Mesenchymal stem cell (in vitro differentiated cells and primary cell): ENCODE measurements around the gene MDM2.
"Not testable (repeated sequence)": the region's sequence is repeated elsewhere in the genome, so short reads cannot be mapped to it uniquely, and the experiment has no call there.

Experiments
- DNase-seq: peaks from one replicate; pipeline ENCODE4 v3.0.0-alpha.2; 2013
- H2AFZ ChIP-seq: one replicate; pipeline ENCODE4 v1.6.1; 2013; ENCODE audit warnings: low read depth, mild to moderate bottlenecking, control low read depth, inconsistent platforms, low read length, moderate library complexity
- H2AK5ac ChIP-seq: 2 replicates; pipeline ENCODE4 v1.6.1; 2013; ENCODE audit warnings: low read length, moderate library complexity, mild to moderate bottlenecking, inconsistent platforms; ENCODE audit not compliant: severe bottlenecking
- H2BK120ac ChIP-seq: one replicate; pipeline ENCODE4 v1.6.1; 2013; ENCODE audit warnings: low read depth, mild to moderate bottlenecking, inconsistent platforms, low read length, moderate library complexity
- H2BK12ac ChIP-seq, 2 experiments: one replicate each; pipeline ENCODE4 v1.6.1; 2013; ENCODE audit warnings: inconsistent platforms in 2 of 2, low read length in 2 of 2, mild to moderate bottlenecking in 2 of 2, moderate library complexity in 2 of 2, control low read depth in 1 of 2
- H2BK15ac ChIP-seq: one replicate; pipeline ENCODE4 v1.6.1; 2013; ENCODE audit warnings: mild to moderate bottlenecking, low read depth, inconsistent platforms; ENCODE audit not compliant: poor library complexity, severe bottlenecking
- H2BK5ac ChIP-seq: 2 replicates; pipeline ENCODE4 v1.6.1; 2013; ENCODE audit warnings: low read depth, mild to moderate bottlenecking, low read length, control low read depth, inconsistent platforms; ENCODE audit not compliant: poor library complexity, severe bottlenecking
- H3K14ac ChIP-seq, 2 experiments: one replicate each; pipeline ENCODE4 v1.6.1; 2013; ENCODE audit warnings: inconsistent platforms in 2 of 2, low read length in 2 of 2, control low read depth in 1 of 2, mild to moderate bottlenecking in 1 of 2, moderate library complexity in 1 of 2
- H3K18ac ChIP-seq, 2 experiments: one replicate each; pipeline ENCODE4 v1.6.1; 2013; ENCODE audit warnings: inconsistent platforms in 2 of 2, low read length in 2 of 2, control low read depth in 1 of 2, low read depth in 1 of 2, mild to moderate bottlenecking in 1 of 2
- H3K23ac ChIP-seq, 2 experiments: one replicate each; pipeline ENCODE4 v1.6.1; 2013; ENCODE audit warnings: inconsistent platforms in 2 of 2, low read length in 2 of 2, mild to moderate bottlenecking in 2 of 2, moderate library complexity in 2 of 2, control low read depth in 1 of 2
- H3K27ac ChIP-seq: 2 replicates; pipeline ENCODE4 v1.5.1; 2013; ENCODE audit warnings: mild to moderate bottlenecking, moderate library complexity, low read length, control low read depth, inconsistent platforms; ENCODE audit not compliant: poor library complexity, severe bottlenecking
- H3K27me3 ChIP-seq, 2 experiments: 2 replicates each; pipeline versions ENCODE4 v1.6.1 to v1.7.0; 2013; ENCODE audit warnings: low read length in 2 of 2, mild to moderate bottlenecking in 2 of 2, moderate library complexity in 2 of 2, control low read depth in 1 of 2, inconsistent platforms in 1 of 2; ENCODE audit not compliant: control insufficient read depth in 1 of 2, insufficient read depth in 1 of 2
- H3K36me3 ChIP-seq, 2 experiments: 2 replicates each; pipeline versions ENCODE4 v1.6.1 to v1.7.0; 2013; ENCODE audit warnings: low read length in 2 of 2, control low read depth in 1 of 2, inconsistent platforms in 1 of 2, low read depth in 1 of 2, mild to moderate bottlenecking in 1 of 2; ENCODE audit not compliant: insufficient read depth in 2 of 2, control insufficient read depth in 1 of 2
- H3K4ac ChIP-seq, 2 experiments: one replicate each; pipeline ENCODE4 v1.6.1; 2013; ENCODE audit warnings: inconsistent platforms in 2 of 2, low read length in 2 of 2, mild to moderate bottlenecking in 2 of 2, moderate library complexity in 2 of 2, control low read depth in 1 of 2, low read depth in 1 of 2
- H3K4me1 ChIP-seq: 2 replicates; pipeline ENCODE4 v1.6.1; 2013; ENCODE audit warnings: low read depth, low read length, control low read depth; ENCODE audit not compliant: control insufficient read depth, insufficient read depth
- H3K4me2 ChIP-seq: 2 replicates; pipeline ENCODE4 v1.6.1; 2013; ENCODE audit warnings: low read length, mild to moderate bottlenecking, inconsistent platforms; ENCODE audit not compliant: poor library complexity, severe bottlenecking
- H3K4me3 ChIP-seq, 2 experiments: 2 replicates each; pipeline versions ENCODE4 v1.5.1 to v1.7.0; 2013; ENCODE audit warnings: low read length in 2 of 2, mild to moderate bottlenecking in 2 of 2, control low read depth in 1 of 2, low read depth in 1 of 2; ENCODE audit not compliant: insufficient read depth in 1 of 2
- H3K79me1 ChIP-seq: replicated peaks from 2 replicates; pipeline ENCODE4 v1.6.1; 2013; ENCODE audit warnings: mild to moderate bottlenecking, control low read depth, low read length, inconsistent platforms; ENCODE audit not compliant: poor library complexity, severe bottlenecking
- H3K9ac ChIP-seq: 2 replicates; pipeline ENCODE4 v1.7.0; 2013; ENCODE audit warnings: mild to moderate bottlenecking, low read length, moderate library complexity
- H3K9me3 ChIP-seq: 2 replicates; pipeline ENCODE4 v1.7.0; 2013; ENCODE audit warnings: mild to moderate bottlenecking, low read length; ENCODE audit not compliant: control insufficient read depth
- H4K8ac ChIP-seq: one replicate; pipeline ENCODE4 v1.6.1; 2013; ENCODE audit warnings: inconsistent platforms, mild to moderate bottlenecking, low read length, moderate library complexity
- H4K91ac ChIP-seq: one replicate; pipeline ENCODE4 v1.6.1; 2013; ENCODE audit warnings: mild to moderate bottlenecking, low read length, inconsistent platforms
- WGBS: methylation state at CpG from one replicate; pipeline ENCODE4 v1.1.7; 2013; ENCODE audit warnings: mixed read lengths; 5-methylcytosine and 5-hydroxymethylcytosine counted together

MDM2 gene

DNA sequence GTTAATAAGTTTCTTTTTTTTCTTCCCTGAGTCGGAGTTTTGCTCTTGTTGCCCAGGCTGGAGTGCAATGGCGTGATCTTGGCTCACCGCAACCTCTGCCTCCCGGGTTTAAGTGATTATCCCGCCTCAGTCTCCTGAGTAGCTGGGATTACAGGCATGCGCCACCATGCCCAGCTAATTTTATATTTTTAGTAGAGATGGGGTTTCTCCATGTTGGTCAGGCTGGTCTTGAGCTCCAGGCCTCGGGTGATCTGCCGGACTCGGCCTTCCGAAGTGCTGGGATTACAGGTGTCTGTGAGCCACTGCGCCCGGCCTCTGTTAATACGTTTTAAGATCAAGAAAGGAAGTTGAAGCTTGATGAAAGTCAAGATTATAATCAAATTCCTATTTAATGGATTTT, 11.5 kb downstream of the MDM2 start:
- not testable (repeated sequence) for H3K4me3 ChIP-seq, H2AK5ac ChIP-seq, H4K8ac ChIP-seq, H2BK15ac ChIP-seq, DNase-seq, H3K23ac ChIP-seq, H2BK5ac ChIP-seq, H3K79me1 ChIP-seq, H3K4me1 ChIP-seq, H3K4ac ChIP-seq, H2BK120ac ChIP-seq, H3K4me2 ChIP-seq, H2BK12ac ChIP-seq, H3K9me3 ChIP-seq, H3K27me3 ChIP-seq, H3K27ac ChIP-seq, H2AFZ ChIP-seq, H4K91ac ChIP-seq, H3K14ac ChIP-seq, H3K18ac ChIP-seq
- WGBS = 95% methylated on average over 13 of the region's 13 CpGs
- H3K9ac ChIP-seq = peak overlapping the region; percentile 72
- peaks cover 28 to 100% of the 10 kb centered on the region in 2 experiments for H3K36me3 ChIP-seq

DNA sequence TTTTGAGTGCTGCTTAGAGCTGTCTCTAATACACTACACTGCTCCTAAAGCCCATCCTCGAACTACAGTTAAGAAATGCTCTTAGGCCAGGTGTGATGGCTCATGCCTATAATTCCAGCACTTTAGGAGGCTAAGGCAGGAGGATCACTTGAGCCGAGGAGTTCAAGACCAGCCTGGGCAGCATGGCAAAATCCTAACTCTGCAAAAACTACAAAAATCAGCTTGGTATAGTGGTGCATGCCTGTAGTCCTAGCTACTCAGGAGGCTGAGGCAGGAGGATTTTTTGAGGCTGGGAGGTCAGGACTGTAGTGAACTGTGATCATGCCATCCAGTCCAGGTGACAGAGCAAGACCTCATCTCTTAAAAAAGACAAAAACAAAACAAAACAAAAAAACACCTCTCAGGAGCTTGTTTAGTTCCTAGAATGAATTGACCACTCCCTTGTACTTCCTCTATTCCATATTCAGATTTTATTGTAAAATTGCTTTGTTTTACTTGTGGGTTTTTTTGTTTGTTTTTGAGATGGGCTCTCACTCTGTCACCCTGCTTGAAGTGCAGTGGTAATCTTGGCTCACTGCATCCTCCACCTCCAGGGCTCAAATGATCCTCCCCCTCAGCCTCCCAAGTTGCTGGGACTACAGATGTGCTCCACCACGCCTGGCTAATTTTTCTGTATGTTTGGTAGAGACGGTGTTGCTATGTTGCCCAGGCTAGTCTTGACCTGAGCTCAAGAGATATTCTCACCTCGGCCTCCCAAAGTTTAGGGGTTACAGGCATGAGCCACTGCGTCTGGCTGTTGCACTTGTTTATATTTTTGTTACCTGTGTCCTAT, 13.6 kb downstream of the MDM2 start:
- peaks cover 31 to 99% of the 10 kb centered on the region in 2 experiments for H3K36me3 ChIP-seq
- H2AK5ac ChIP-seq = no peak overlapping the region
- no peak overlapping the region for H3K4me2 ChIP-seq
- H3K27ac ChIP-seq = peak overlapping the region; percentile 28
- no peak overlapping the region for H2BK120ac ChIP-seq
- no peak overlapping the region for H3K4ac ChIP-seq
- H3K23ac ChIP-seq = no peak overlapping the region
- H2AFZ ChIP-seq = no peak overlapping the region
- no peak overlapping the region for H3K18ac ChIP-seq
- H3K14ac ChIP-seq = no peak overlapping the region
- 97% methylated on average over 5 of the region's 6 CpGs for WGBS
- peak overlapping the region; percentile 72 for H3K9ac ChIP-seq
- peaks cover 4% of the 10 kb centered on the region for H3K79me1 ChIP-seq
- no peak overlapping the region for H2BK5ac ChIP-seq
- no peak for DNase-seq
- H2BK12ac ChIP-seq = no peak overlapping the region
- no peak overlapping the region for H2BK15ac ChIP-seq
- H4K91ac ChIP-seq = no peak overlapping the region
- peaks cover 10% of the 10 kb centered on the region for H3K4me1 ChIP-seq
- H3K9me3 ChIP-seq = no peaks in the 10 kb centered on the region
- H3K4me3 ChIP-seq = no peak overlapping the region
- no peaks in the 10 kb centered on the region for H3K27me3 ChIP-seq
- H4K8ac ChIP-seq = no peak overlapping the region

DNA sequence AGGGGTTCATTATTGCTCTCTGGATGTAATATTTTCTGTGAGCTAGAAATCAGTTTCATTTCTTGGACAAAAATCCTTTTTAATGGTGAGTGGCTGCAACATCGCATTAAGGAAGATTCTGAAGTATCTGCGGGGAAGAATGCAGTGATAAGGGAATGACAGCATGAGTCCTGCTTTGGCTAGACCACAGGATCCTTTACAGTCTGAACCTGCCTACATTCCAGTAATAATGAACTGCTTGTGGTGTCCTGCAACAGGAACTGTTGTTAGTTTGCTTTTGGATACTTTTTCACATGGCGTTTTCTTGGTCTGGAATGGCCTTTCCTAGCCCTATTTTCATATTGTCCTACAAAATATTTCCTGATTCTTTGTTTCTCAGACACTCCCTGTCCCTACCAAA, 15.7 kb downstream of the MDM2 start:
- H2BK15ac ChIP-seq = no peak overlapping the region
- H3K4me3 ChIP-seq = no peak overlapping the region
- no peak overlapping the region for H2BK12ac ChIP-seq
- no peak overlapping the region for H2BK5ac ChIP-seq
- H3K23ac ChIP-seq = no peak overlapping the region
- peaks cover 8% of the 10 kb centered on the region for H3K4me1 ChIP-seq
- 93% methylated on average over 3 of the region's 3 CpGs for WGBS
- no peak for DNase-seq
- H3K36me3 ChIP-seq = peaks cover 33 to 99% of the 10 kb centered on the region in 2 experiments
- H2AK5ac ChIP-seq = no peak overlapping the region
- H3K9me3 ChIP-seq = no peaks in the 10 kb centered on the region
- H3K4me2 ChIP-seq = no peak overlapping the region
- H3K14ac ChIP-seq = no peak overlapping the region
- H4K91ac ChIP-seq = no peak overlapping the region
- no peak overlapping the region for H2AFZ ChIP-seq
- peak overlapping the region; percentile 72 for H3K9ac ChIP-seq
- no peak overlapping the region for H4K8ac ChIP-seq
- no peak overlapping the region for H3K4ac ChIP-seq
- peak overlapping the region; percentile 20 for H3K27ac ChIP-seq
- no peak overlapping the region for H3K18ac ChIP-seq
- peaks cover 4% of the 10 kb centered on the region for H3K79me1 ChIP-seq
- H2BK120ac ChIP-seq = no peak overlapping the region
- no peaks in the 10 kb centered on the region for H3K27me3 ChIP-seq

DNA sequence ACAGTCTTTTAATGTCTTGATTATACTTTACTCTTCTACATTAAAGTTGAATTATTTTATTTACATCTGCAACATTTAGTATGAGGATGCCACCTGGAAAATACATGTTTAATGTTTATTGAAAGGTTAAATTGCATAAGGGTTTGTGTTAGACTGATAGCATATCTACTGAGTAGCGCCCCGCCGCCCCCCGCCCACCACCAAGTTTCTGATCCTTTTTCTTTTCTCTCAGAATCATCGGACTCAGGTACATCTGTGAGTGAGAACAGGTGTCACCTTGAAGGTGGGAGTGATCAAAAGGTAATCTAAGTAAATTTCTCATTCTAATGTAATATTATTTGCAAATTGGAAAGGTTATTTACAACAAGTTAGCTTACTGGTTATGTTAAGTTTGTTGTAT, 16.2 kb downstream of the MDM2 start:
- no peaks in the 10 kb centered on the region for H3K27me3 ChIP-seq
- H3K18ac ChIP-seq = no peak overlapping the region
- H3K36me3 ChIP-seq = peaks cover 33 to 99% of the 10 kb centered on the region in 2 experiments
- H3K14ac ChIP-seq = no peak overlapping the region
- DNase-seq = no peak
- no peak overlapping the region for H3K23ac ChIP-seq
- 100% methylated on average over 4 of the region's 5 CpGs for WGBS
- peaks cover 4% of the 10 kb centered on the region for H3K79me1 ChIP-seq
- no peak overlapping the region for H3K4me2 ChIP-seq
- peaks cover 8% of the 10 kb centered on the region for H3K4me1 ChIP-seq
- H2BK15ac ChIP-seq = no peak overlapping the region
- no peak overlapping the region for H4K91ac ChIP-seq
- H3K4ac ChIP-seq = no peak overlapping the region
- no peak overlapping the region for H2AFZ ChIP-seq
- H2BK5ac ChIP-seq = no peak overlapping the region
- no peak overlapping the region for H3K4me3 ChIP-seq
- H3K9me3 ChIP-seq = no peaks in the 10 kb centered on the region
- no peak overlapping the region for H4K8ac ChIP-seq
- H3K27ac ChIP-seq = no peak overlapping the region
- H2BK120ac ChIP-seq = no peak overlapping the region
- H2AK5ac ChIP-seq = no peak overlapping the region
- H2BK12ac ChIP-seq = no peak overlapping the region
- H3K9ac ChIP-seq = peak overlapping the region; percentile 72
